HEK293T (cell line): ENCODE results near the gene ZC3H13.

ENCODE experiments used
- ARNT ChIP-seq: fragments of 450-650 bp; IDR thresholded peaks from 2 replicates; pipeline ENCODE4 v1.6.1; 2017; ENCODE audit warnings: mild to moderate bottlenecking
- ELF4 ChIP-seq: fragments of 450-650 bp; IDR thresholded peaks from 2 replicates; pipeline ENCODE4 v1.6.1; 2017; ENCODE audit warnings: antibody characterized with exemption
- FOXA1 ChIP-seq: fragments of 450-650 bp; IDR thresholded peaks from 2 replicates; pipeline ENCODE4 v1.6.1; 2016; ENCODE audit warnings: mild to moderate bottlenecking
- FOXM1 ChIP-seq: fragments of 450-650 bp; IDR thresholded peaks from 2 replicates; pipeline ENCODE4 v1.6.1; 2017; ENCODE audit warnings: mild to moderate bottlenecking, borderline replicate concordance
- HDGF ChIP-seq: fragments of 450-650 bp; IDR thresholded peaks from 2 replicates; pipeline ENCODE4 v1.6.1; 2017; ENCODE audit warnings: antibody characterized with exemption, borderline replicate concordance
- L3MBTL2 ChIP-seq: fragments of 450-650 bp; conservative IDR thresholded peaks from 2 replicates; pipeline ENCODE4 v1.6.1; 2016; ENCODE audit warnings: mild to moderate bottlenecking
- LEF1 ChIP-seq: fragments of 450-650 bp; IDR thresholded peaks from 2 replicates; pipeline ENCODE4 v1.6.1; 2017; ENCODE audit warnings: mild to moderate bottlenecking, borderline replicate concordance
- TARDBP ChIP-seq: fragments of 450-650 bp; IDR thresholded peaks from 2 replicates; pipeline ENCODE4 v1.6.1; 2016
- ZNF384 ChIP-seq: fragments of 450-650 bp; IDR thresholded peaks from 2 replicates; pipeline ENCODE4 v1.6.1; 2016
- TF ChIP-seq, protein P1 (sequence below): fragments of 450-650 bp; IDR thresholded peaks from 2 replicates; pipeline ENCODE4 v1.6.1; 2016

DNA sequence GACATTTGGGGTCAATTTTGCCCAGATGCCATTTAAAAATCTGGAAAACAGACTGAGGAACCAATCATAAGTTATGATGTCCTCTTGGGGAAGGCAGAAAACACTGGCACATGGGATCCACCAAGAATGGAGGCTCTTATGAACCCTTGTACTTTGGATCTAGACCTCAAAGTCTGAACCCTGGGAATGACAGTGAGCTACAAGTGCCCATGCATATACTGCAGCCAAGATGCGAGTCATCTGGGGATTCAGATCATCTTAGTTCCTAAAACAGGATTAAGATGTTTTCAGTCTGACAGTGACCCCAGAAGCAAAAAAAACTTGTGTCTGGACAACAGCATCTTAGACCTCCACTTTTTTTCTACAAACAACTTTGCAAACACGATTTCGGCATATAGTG is 100.8 kb downstream of the ZC3H13 start:
- TF ChIP-seq LEF1 (no peak), ELF4 (no peak), HDGF (no peak), FOXM1 (no peak), FOXA1 (no peak), ZNF384 (no peak), ARNT (no peak), L3MBTL2 (no peak), TARDBP (no peak)
- TF ChIP-seq, protein P1, sequence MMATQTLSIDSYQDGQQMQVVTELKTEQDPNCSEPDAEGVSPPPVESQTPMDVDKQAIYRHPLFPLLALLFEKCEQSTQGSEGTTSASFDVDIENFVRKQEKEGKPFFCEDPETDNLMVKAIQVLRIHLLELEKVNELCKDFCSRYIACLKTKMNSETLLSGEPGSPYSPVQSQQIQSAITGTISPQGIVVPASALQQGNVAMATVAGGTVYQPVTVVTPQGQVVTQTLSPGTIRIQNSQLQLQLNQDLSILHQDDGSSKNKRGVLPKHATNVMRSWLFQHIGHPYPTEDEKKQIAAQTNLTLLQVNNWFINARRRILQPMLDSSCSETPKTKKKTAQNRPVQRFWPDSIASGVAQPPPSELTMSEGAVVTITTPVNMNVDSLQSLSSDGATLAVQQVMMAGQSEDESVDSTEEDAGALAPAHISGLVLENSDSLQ, result no peak
